GM19324 (cell line): ENCODE measurements around the gene BPIFA1.

Experiments
- ATAC-seq: cut with Tn5 transposase; IDR thresholded peaks from one replicate; pipeline ENCODE4 v1.9.1; 2021; ENCODE audit warnings: mild to moderate bottlenecking, moderate library complexity; ENCODE audit not compliant: unreplicated experiment, low FRiP score

Gene BPIFA1

DNA sequence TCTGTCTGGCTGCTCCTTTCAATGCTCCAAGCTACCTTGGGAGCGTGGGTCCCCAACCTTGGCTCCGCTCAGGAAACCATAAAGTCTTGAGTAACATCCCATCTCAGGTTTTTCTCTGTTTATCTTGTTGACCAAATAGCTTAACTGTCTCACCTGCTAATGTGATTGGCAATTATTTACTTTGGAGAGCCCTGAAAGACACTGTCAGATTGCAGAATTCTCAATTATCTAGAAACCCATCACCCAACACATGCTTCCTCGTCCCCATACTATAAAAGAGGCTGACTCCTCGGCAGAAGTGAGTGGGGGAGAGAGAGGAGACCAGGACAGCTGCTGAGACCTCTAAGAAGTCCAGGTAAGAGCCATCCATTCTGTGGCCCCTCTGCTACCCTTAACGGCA is at the start of gene BPIFA1:
BPIFA1 (plus strand) TSS at position 301 of the 400 bp plus-strand sequence. CDS start 1,716 bp downstream, outside the sequence.
- ATAC-seq, result no peak

DNA sequence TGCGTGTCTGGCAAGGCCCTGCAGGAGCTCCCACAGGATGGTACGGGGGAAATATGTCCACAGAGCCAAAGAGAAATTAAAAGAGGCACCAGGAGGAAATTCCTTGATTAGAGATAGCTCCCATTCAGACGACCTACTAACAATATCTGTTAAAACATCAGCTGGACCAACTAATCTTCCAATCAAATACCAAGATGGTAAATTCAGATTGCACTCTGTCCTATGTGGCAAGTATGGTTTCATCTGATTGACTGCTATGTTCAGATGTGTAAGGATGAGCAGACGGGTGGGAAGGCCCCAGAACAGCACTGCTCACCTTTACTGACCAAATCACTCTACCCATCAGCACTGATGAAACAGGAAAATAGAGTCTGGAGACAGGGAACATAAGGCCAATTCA is 48.3 kb upstream of the BPIFA1 start:
- ATAC-seq, result no peak

DNA sequence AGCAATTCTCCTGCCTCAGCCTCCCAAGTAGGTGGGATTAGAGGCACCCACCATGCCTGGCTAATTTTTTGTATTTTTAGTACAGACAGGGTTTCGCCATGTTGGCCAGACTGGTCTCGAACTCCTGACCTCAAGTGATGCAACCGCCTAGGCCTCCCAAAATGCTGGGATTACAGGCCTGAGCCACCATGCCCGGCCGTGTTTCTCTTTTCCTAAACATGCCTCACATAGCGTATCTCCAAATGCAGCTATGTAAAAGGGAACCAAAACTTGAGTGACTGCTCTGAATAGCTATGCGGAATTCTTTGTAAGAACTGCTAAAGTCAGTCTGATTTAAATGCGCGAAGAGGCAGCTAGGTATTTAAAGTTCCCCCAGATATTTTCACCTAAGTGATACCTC is 47.4 kb upstream of the BPIFA1 start:
- no peak for ATAC-seq

DNA sequence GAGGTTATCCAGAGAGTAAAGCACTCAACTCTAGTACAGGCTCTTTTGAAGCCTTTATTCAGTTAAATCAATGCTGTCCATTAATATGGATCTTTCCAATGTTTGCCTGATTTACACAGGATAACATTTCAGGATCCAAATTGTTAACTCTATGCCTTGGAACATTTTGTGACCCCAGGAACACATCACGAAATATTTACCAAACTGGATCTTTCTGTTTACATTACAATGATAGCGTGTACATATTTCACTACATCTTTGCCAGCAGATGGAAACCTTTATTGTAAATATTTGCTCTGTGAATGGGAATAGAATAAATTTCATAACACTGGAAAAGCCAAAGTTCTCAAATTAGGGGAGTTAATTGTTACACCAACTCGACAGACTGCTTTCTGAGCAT is 44.3 kb upstream of the BPIFA1 start:
- no peak for ATAC-seq

DNA sequence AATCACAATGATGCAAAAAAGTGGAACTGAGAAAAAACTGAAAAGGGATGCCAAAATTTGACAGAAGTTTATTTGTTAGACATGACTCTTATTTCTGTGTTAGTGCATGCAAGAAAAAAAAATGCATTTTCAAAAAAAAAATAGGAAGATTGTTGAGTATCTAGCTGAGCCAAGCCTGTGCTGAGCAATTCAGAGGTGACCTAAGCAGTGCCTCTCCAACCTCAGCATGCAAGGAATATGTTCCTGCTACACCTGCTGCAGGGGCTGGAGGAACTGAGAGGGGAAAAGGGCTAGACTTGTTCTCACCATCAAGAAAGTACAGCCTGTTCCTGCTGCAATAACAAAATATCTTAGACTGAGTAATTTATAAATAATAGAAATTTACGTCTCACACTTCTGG is 43.8 kb upstream of the BPIFA1 start:
- ATAC-seq, result no peak

DNA sequence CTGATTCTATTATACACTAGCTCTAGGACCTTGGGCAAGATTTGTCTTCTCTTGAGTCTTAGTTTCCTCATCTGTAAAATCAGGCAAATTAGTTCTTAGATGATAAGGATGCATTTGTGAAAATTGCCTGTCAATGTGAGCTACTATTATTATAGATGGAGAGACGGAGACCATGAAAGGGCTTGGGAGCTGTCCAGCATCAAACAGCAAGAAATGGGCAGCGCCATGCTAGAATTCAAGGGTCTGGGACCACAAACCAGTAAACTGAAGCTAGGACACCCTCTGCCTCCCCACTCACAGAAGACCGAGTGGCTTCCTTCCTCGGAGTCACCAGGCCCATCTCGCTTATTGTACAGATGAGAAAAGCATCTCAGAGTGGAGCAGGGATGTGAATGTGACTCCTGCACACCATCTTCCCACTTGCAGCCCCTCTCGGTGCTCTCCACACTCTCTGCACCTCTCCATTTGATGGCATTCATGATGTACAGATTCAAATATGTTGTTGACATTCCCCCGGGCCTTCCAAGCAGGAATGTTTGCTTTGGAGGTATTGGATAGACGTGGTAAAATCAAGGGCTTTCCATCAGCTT is 42.8 kb upstream of the BPIFA1 start:
- ATAC-seq, result no peak

DNA sequence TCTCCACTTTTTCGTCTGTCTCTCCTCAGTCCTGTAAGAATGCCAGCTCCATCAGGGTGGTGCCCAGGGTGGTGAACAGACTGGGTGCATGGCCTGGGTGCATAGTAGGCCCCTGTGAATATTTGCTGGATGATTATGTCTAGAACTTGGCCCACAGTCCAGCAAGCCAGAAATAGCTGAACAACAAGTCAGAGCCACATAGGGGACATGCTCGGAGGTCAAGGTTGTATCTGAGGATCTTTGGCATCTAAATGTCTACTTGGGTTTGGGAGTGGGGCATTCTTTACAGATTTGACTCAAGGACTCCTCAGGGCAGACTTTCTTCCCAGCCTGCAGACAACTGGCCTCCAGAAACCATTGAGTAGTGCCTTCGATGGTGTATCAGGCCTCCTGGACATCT is 36.8 kb upstream of the BPIFA1 start:
- ATAC-seq, result no peak

DNA sequence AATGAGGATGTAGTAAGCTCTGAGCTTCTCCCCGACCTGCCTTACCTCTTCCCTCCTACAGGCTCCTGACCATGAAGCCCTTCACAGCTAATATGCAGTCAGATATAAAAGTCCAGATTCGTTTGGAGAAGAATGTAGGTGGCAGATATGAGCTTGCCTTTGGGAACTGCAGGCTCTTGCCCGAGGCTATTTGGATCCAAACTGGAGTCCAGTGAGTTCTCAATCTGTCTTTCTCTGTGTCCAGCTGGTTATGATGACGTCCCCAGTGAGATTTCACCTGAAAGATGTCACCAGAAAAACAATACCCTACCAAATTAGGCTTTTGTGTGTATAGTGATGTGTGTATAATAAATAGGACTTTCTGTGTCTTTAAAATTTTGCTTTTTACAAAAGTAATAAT is 33.3 kb upstream of the BPIFA1 start:
- no peak for ATAC-seq

DNA sequence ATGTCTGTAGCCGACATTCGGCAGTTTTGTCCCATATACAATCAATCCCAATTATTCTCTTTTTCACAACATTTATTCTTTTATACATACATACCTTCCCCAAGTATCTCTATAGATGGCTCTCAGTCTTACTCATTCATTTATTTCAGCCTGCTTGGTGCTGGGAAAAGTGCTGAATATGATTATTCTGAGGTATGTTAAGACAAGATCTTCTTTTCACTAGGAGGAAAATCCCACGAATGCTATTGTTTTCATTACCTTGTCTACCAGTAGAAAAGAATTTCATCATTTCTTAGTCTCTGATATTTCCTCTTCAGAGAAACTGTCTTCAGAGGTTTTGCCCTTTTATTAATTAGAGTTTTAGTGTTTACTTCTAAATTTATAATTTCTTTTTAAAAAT is 32.4 kb upstream of the BPIFA1 start:
- no peak for ATAC-seq

DNA sequence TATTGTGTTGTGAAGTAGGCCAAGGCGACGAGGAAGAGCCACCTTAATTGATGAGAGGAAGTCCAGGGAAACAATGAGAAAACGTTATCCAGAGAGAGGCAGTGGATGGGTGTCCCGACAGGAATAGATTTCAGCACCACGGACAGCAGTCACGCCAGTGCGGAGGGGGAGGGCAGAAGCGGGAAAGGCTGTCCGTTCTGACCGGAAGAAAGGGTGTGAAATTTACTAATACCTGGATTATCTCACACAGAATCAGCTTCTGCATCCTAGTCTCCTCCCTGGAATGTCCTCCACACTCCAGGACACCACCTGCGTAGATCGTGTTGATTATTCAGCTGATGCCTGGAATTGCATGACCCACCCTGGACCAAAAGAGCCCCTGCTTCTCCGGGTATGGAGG is 26.0 kb upstream of the BPIFA1 start:
- ATAC-seq, result no peak

DNA sequence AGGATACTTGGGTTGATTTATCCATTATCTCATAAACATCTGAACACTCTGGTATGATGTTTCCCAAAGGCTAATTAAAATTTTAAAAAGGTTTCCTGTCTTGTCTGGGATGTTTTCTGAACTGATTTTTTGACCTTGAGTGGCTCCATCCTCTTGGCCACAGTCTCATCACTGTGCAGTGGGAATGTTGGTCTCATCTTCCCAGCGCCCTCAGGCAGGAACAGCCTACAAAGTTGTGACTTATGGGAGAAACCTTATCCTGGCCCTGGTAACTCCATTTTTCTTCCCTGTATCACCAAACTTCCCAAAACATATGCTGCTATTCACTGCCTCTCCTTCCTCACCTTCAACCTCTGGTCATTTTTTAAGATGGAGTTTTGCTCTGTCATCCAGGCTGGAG is 25.4 kb upstream of the BPIFA1 start:
- no peak for ATAC-seq

DNA sequence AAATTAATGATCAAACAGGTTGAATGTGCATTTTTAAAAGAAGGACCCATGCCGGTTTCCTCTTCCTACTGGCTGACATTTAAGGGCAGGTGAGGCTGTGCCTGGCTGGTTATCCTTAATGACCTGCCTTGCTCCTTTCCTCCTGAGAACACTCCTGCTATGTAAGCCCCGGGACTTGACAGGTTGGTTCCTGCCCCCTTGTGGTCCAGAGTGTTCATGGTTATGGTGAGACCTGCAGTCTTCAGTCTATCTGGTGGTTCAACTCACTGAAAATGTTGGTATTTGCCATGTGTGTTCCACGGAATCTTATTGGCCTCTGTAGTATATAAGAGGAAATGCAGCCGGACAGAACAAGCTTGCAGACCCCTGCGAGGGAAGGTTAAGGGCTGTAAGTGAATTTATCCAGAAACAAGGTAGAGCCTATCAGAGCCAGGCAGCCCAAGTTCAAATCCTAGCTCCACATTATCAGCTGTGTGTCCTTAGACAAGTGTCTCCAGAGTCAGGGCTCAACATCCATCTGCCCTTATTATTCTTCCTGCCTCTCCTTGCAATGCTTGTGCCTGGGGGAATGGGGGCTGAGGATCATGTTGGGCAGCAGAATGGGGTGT is 23.9 kb upstream of the BPIFA1 start:
- ATAC-seq, result no peak

DNA sequence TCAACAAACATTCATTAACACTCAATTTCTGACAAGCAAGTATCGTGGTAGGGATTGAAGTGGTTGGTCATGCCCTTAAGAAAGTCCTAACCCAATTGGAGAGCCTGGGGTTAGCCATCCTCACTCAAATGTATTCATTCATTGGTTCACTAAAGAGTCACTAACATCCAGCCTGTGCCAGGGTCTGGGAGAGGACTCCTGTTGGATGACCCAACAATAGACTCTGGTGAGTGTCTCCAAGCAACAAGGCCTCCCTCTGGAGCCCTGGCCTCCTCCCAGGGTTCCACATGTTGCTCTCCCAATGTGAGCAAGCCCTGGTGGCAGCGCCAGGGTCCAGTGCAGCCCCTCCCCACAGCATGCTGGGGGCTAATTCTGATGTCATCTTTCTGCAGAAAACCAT is 18.7 kb upstream of the BPIFA1 start, which contains the start of gene BPIFA3:
BPIFA3 (plus strand) TSS at position 301 of the 400 bp plus-strand sequence. CDS start 185 bp downstream, outside the sequence.
- no peak for ATAC-seq

DNA sequence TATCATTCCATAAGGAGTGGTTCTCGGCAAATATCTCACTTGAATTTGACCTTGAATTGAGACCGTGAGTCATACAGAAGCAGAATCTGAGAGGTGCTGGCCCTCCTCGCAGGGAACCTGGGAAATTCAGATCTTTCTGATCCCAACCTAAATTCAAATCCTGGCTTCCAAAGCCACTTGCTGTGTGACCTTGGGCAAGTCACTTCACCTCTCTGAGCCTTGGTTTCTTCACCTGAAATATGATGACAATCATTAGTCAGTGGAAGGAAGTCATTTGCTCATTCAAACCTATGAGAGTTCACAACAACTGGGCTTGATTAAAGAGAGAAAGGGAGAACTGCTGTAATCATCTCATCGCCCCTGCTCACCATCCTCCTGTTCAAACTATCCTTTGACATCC is 11.4 kb upstream of the BPIFA1 start:
- no peak for ATAC-seq

DNA sequence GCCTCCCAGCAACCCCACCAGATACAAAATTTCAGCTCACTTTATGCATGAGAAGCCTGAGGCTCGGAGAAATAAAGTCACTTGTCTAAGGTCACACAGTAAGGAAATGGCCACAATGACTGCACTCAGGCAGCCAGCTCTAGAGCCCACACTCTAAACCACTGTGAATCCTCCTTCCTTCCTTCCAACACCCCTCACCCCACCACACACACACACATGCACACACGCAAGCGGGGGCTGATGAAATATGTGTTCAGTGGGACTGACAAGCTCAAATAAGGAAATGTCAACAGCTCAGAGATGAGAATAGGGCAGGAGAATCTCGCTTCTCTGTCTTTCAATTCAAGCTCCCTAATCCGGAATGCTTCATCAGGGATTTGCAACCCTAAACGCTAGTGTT is 6.0 kb upstream of the BPIFA1 start:
- ATAC-seq, result no peak

DNA sequence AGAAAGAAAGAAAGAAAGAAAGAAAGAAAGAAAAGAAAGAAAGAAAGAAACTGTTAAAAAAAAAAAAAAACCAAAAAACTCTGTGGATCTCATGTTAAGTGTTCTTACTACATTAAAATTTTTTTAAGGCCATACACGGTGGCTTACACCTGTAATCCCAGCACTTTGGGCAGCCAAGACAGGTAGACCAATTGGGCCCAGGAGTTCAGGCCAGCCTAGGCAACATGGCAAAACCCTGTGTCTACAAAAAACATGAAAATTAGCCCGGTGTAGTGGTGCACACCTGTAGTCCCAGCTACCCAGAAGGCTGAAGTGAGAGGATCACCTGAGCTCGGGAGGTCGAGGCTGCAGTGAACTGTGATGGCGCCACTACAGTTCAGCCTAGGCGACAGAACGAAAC is 4.6 kb upstream of the BPIFA1 start:
- no peak for ATAC-seq

DNA sequence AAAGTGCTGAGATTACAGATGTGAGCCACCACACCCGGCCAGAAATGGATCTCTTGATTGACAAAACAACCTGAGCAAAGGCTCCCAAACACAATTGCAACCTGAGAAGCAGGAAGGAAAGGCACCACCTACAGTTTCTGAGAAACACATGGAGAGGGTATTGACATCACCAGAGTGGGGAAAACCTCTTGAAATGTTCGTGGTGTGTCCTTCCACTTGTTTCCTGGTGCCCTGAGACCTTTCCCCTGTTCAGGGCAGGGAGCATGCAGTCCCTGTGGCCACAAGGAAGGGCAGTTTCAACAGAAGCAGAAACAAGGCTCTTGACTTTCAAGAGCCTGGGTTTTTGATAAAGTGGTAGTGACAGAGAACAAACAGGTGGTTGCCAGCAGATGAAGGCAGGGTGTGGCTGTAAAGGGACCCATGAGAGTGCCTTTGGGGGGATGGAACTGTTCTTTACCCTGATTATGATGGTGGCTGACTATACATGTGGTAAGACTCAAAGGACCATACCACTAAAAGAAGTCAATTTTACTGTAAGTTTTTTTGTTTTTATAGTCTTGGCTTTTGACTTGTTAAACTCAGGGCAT is 3.2 kb upstream of the BPIFA1 start:
- ATAC-seq, result no peak

DNA sequence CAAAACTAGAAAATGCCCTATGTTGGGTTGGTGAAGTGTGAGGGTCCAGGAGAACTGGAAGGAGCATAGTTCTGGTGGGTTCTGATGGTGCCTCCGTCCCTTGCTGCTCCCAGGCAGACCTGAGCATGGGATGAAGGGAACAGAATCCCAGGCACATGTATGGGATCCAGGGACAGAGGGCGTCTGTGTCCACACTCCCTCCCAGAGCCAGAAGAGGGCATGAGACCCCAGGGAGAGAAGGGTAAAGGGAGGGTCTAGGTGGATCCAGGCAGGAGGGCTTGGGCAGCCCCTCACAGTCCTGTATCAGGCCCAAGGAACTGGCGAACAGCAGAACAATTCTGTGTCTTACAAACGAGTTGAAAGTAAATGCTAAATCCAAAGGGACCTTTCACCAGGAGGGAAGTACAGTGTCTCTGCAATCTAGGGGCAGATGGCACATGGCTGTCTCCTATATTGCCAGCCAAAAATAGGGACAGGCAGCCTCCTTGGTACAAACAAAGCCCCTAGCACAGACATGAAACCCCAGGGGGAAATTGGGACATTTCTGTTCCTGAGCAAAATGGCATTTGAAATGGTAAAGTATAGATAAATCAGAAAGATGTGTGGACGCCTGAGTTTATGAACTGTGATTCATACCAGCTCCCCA is 2.5 kb upstream of the BPIFA1 start:
- no peak for ATAC-seq

DNA sequence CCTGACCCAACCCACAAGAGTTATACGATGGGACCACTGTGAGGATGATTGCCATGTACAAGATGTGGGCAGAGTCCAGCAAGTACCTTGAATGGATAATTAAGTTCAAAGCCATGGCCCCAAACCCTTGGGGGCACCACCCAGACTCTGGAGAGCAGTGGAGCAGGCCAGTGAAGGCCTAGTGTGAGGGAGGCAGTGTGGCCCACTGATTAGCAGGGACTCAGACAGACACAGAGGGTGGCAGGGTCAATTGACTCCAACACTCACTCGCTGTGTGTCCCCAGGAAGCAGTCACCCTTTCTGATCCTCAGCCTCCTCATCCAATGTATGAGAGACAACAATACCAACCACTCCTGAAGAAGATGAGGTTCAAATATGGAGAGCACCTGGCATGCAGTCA is 1.7 kb upstream of the BPIFA1 start:
- no peak for ATAC-seq

DNA sequence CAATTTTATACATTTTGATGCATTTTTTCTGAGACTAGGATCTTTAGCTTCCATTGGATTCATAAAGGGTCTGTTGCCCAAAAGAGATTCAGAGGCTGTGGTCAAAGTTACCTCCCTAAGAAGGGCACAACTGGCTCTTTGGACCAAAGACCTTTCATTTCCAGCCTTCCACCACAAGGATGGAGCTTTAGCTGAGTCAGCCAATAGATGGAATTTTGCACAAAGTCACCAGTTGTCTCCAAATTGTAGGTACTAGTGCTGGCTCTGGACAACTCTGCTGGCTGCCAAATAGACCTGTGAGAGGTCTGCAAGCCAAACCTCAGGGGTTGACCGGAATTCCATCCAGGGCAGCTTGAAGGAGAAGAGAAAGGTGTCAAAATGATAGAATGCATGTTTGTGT is 555 bp downstream of the BPIFA1 start:
- ATAC-seq, result no peak

DNA sequence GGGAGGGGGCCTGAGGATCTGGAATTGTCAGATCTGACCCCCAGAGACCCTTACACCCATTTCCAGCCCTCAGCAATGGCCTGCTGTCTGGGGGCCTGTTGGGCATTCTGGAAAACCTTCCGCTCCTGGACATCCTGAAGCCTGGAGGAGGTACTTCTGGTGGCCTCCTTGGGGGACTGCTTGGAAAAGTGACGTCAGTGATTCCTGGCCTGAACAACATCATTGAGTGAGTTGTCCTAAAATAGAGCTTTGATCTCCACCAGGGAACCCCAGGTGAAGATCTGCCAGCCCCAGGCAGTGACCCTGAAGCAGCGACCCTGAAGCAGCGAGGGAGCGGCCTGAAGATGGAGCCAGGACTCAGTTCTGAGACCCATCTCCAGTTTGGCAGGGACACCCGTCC is 2.2 kb downstream of the BPIFA1 start:
- ATAC-seq, result no peak

DNA sequence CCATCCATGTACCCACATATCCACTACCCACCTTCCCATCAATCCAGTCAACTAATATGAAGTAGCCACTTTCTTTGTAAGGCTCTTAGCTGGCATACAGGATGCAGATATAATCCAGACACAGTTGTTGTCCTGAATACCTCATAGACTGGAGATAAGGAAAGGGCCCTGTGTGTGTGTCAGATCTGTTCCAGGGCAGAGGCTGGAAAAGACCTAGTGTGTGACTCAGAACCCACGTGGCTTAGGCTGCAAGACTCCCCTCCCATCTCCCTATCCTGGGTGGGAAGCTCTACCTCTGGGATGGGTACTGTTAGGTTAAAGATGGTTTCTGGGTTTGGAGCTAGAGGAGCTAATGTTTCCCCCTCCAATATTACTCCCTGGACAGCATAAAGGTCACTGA is 3.6 kb downstream of the BPIFA1 start:
- ATAC-seq, result no peak
